Central memory CD8-positive, alpha-beta T cell (primary cell): ENCODE data around the gene HOXB3.

Source experiments
- ATAC-seq: fragments of 150-1000 bp; cut with Tn5 transposase; replicated peaks from 2 replicates; pipeline ENCODE4 v1.10.0; 2022; ENCODE audit warnings: mild to moderate bottlenecking, moderate FRiP score, moderate number of reproducible peaks; ENCODE audit not compliant: poor library complexity, severe bottlenecking; ENCODE audit errors: extremely low read depth
- DNase-seq, 2 donors: peaks; one replicate each; pipeline ENCODE4 v3.0.0; 2021; ENCODE audit warnings: low spot score in 2 of 2
- H3K27ac Mint-ChIP-seq: one replicate; pipeline ENCODE4 v1.8.0; 2022; ENCODE audit warnings: low read depth, mild to moderate bottlenecking, moderate library complexity, mixed read lengths
- H3K27me3 Mint-ChIP-seq: one replicate; pipeline ENCODE4 v1.8.0; 2022; ENCODE audit warnings: mixed read lengths
- H3K36me3 Mint-ChIP-seq: one replicate; pipeline ENCODE4 v1.8.0; 2022; ENCODE audit warnings: mild to moderate bottlenecking, moderate library complexity, mixed read lengths; ENCODE audit not compliant: insufficient read depth
- H3K4me1 Mint-ChIP-seq: one replicate; pipeline ENCODE4 v1.8.0; 2022; ENCODE audit warnings: mixed read lengths
- H3K4me3 Mint-ChIP-seq: one replicate; pipeline ENCODE4 v1.8.0; 2022; ENCODE audit warnings: mild to moderate bottlenecking, moderate library complexity, mixed read lengths
- H3K9me3 Mint-ChIP-seq: one replicate; pipeline ENCODE4 v1.8.0; 2022; ENCODE audit warnings: mixed read lengths

HOXB3 gene

GRCh38 chr17:48630009-48630924 is 40.2 kb upstream of the HOXB3 start:
- Mint-ChIP-seq H3K27ac (no peak overlapping the region), H3K36me3 (peaks cover 2% of the 10 kb centered on the region), H3K27me3 (peaks cover 91% of the 10 kb centered on the region), H3K4me3 (no peak overlapping the region), H3K4me1 (peaks cover 16% of the 10 kb centered on the region), H3K9me3 (no peaks in the 10 kb centered on the region)
- DNase-seq (no peak), ATAC-seq (no peak)

- Mint-ChIP-seq H3K4me3 (no peak overlapping the region), H3K9me3 (no peaks in the 10 kb centered on the region), H3K27me3 (peaks cover 87% of the 10 kb centered on the region), H3K27ac (no peak overlapping the region), H3K36me3 (peaks cover 2% of the 10 kb centered on the region), H3K4me1 (peaks cover 16% of the 10 kb centered on the region)
- ATAC-seq (no peak), DNase-seq (no peak)
These were observed 39.3 kb upstream of the HOXB3 start for GRCh38 chr17:48629411-48629759.

- no peaks in the 10 kb centered on the region for H3K9me3 Mint-ChIP-seq
- DNase-seq (no peak), ATAC-seq (no peak)
- peaks cover 16% of the 10 kb centered on the region for H3K4me1 Mint-ChIP-seq
- H3K4me3 Mint-ChIP-seq = no peak overlapping the region
- H3K36me3 Mint-ChIP-seq = peaks cover 2% of the 10 kb centered on the region
- peaks cover 92% of the 10 kb centered on the region for H3K27me3 Mint-ChIP-seq
- no peak overlapping the region for H3K27ac Mint-ChIP-seq
These were observed 38.8 kb upstream of the HOXB3 start for GRCh38 chr17:48628649-48629410.

- no peaks in the 10 kb centered on the region for H3K9me3 Mint-ChIP-seq
- peaks cover 2% of the 10 kb centered on the region for H3K36me3 Mint-ChIP-seq
- no peak overlapping the region for H3K27ac Mint-ChIP-seq
- DNase-seq (no peak), ATAC-seq (no peak)
- peak overlapping the region; percentile 14 for H3K4me3 Mint-ChIP-seq
- peaks cover 16% of the 10 kb centered on the region for H3K4me1 Mint-ChIP-seq
- H3K27me3 Mint-ChIP-seq = peaks cover 96% of the 10 kb centered on the region
These were observed 37.8 kb upstream of the HOXB3 start for GRCh38 chr17:48627623-48628521.

- Mint-ChIP-seq H3K36me3 (peaks cover 2% of the 10 kb centered on the region), H3K27ac (no peak overlapping the region), H3K9me3 (no peaks in the 10 kb centered on the region), H3K4me3 (peak overlapping the region; percentile 82), H3K27me3 (peaks cover 96% of the 10 kb centered on the region), H3K4me1 (peaks cover 16% of the 10 kb centered on the region)
- DNase-seq = no peak
- ATAC-seq = no peak
These were observed 37.1 kb upstream of the HOXB3 start for GRCh38 chr17:48627118-48627597.

GRCh38 chr17:48626245-48627117 is 36.4 kb upstream of the HOXB3 start, which contains the start of gene HOXB9:
HOXB9 (minus strand) TSS chr17:48626358; CDS start chr17:48626269, 89 bp downstream.
- peaks cover 96% of the 10 kb centered on the region for H3K27me3 Mint-ChIP-seq
- no peaks in the 10 kb centered on the region for H3K9me3 Mint-ChIP-seq
- DNase-seq (peak in 1 of 2 donors; percentile 25), ATAC-seq (peak; percentile 64)
- H3K4me1 Mint-ChIP-seq = peaks cover 16% of the 10 kb centered on the region
- H3K4me3 Mint-ChIP-seq = peak within 1 kb of the TSS; percentile 82
- peaks cover 2% of the 10 kb centered on the region for H3K36me3 Mint-ChIP-seq
- H3K27ac Mint-ChIP-seq = no peak within 1 kb of the TSS

GRCh38 chr17:48625495-48626244 is 35.6 kb upstream of the HOXB3 start:
- H3K36me3 Mint-ChIP-seq = peaks cover 2% of the 10 kb centered on the region
- H3K27me3 Mint-ChIP-seq = peaks cover 96% of the 10 kb centered on the region
- no peak for DNase-seq
- no peaks in the 10 kb centered on the region for H3K9me3 Mint-ChIP-seq
- H3K27ac Mint-ChIP-seq = no peak overlapping the region
- peak overlapping the region; percentile 82 for H3K4me3 Mint-ChIP-seq
- ATAC-seq = peak; percentile 61
- H3K4me1 Mint-ChIP-seq = peaks cover 16% of the 10 kb centered on the region

GRCh38 chr17:48624544-48625494 is 34.8 kb upstream of the HOXB3 start:
- Mint-ChIP-seq H3K9me3 (no peaks in the 10 kb centered on the region), H3K27me3 (peaks cover 96% of the 10 kb centered on the region), H3K4me1 (peaks cover 16% of the 10 kb centered on the region), H3K27ac (no peak overlapping the region), H3K4me3 (peak overlapping the region; percentile 82), H3K36me3 (peaks cover 2% of the 10 kb centered on the region)
- no peak for ATAC-seq
- no peak for DNase-seq

- Mint-ChIP-seq H3K9me3 (no peaks in the 10 kb centered on the region), H3K36me3 (peaks cover 2% of the 10 kb centered on the region), H3K27ac (no peak overlapping the region), H3K27me3 (peaks cover 96% of the 10 kb centered on the region), H3K4me1 (peaks cover 16% of the 10 kb centered on the region), H3K4me3 (peak overlapping the region; percentile 32)
- ATAC-seq (no peak), DNase-seq (no peak)
These were observed 34.1 kb upstream of the HOXB3 start for GRCh38 chr17:48624118-48624517.

- H3K27ac Mint-ChIP-seq = no peak overlapping the region
- peaks cover 3% of the 10 kb centered on the region for H3K36me3 Mint-ChIP-seq
- no peak for DNase-seq
- no peaks in the 10 kb centered on the region for H3K9me3 Mint-ChIP-seq
- no peak for ATAC-seq
- peaks cover 19% of the 10 kb centered on the region for H3K4me1 Mint-ChIP-seq
- H3K27me3 Mint-ChIP-seq = peaks cover 96% of the 10 kb centered on the region
- H3K4me3 Mint-ChIP-seq = no peak overlapping the region
These were observed 33.5 kb upstream of the HOXB3 start for GRCh38 chr17:48623583-48623982.
